ENCODE measurements around the gene KRTAP1-5.
"Not testable (repeated sequence)": the region's sequence is repeated elsewhere in the genome, so short reads cannot be mapped to it uniquely, and the experiment has no call there.

Gene KRTAP1-5

DNA sequence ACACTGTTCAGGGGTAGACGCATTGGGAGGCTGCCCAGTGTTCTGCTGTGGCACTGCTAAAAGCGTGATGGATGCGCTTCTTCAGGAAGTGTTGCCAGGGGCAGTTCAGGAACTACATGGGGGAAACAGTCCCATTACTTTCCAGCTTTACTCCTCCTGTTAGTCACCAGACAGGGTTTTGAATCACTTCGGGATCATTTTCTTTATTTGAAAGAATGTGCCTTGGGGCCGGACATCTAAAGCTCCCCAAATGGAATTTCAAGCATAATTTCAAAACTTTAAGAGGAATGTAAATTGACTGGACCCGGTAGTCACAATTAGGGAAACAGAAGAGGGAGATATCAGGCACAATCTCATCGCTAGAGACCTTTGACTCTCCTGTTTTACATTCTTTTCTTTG lies 21.4 kb upstream of the KRTAP1-5 start:
- no peak overlapping the region for H3K4me2 ChIP-seq (ENCODE audit: low read length)
- TF ChIP-seq, protein P1, sequence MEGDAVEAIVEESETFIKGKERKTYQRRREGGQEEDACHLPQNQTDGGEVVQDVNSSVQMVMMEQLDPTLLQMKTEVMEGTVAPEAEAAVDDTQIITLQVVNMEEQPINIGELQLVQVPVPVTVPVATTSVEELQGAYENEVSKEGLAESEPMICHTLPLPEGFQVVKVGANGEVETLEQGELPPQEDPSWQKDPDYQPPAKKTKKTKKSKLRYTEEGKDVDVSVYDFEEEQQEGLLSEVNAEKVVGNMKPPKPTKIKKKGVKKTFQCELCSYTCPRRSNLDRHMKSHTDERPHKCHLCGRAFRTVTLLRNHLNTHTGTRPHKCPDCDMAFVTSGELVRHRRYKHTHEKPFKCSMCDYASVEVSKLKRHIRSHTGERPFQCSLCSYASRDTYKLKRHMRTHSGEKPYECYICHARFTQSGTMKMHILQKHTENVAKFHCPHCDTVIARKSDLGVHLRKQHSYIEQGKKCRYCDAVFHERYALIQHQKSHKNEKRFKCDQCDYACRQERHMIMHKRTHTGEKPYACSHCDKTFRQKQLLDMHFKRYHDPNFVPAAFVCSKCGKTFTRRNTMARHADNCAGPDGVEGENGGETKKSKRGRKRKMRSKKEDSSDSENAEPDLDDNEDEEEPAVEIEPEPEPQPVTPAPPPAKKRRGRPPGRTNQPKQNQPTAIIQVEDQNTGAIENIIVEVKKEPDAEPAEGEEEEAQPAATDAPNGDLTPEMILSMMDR (IDR thresholded peaks at IDR 0.05): no peak
- H3K36me3 ChIP-seq (ENCODE audit: control insufficient read depth, insufficient read depth, low read length): no peaks in the 10 kb centered on the region
- no peak overlapping the region for H3K9ac ChIP-seq
- H3K27ac ChIP-seq: no peak overlapping the region
- H3K27me3 ChIP-seq (ENCODE audit: control insufficient read depth, insufficient read depth, low read length): peaks cover 4% of the 10 kb centered on the region
- no peaks in the 10 kb centered on the region for H3K4me1 ChIP-seq
- no peaks in the 10 kb centered on the region for H3K79me2 ChIP-seq
- H3K4me3 ChIP-seq (ENCODE audit: low read depth, low read length): no peak overlapping the region
- H3K9me3 ChIP-seq (ENCODE audit: control insufficient read depth, low read length): no peaks in the 10 kb centered on the region
- no peak overlapping the region for H2AFZ ChIP-seq

DNA sequence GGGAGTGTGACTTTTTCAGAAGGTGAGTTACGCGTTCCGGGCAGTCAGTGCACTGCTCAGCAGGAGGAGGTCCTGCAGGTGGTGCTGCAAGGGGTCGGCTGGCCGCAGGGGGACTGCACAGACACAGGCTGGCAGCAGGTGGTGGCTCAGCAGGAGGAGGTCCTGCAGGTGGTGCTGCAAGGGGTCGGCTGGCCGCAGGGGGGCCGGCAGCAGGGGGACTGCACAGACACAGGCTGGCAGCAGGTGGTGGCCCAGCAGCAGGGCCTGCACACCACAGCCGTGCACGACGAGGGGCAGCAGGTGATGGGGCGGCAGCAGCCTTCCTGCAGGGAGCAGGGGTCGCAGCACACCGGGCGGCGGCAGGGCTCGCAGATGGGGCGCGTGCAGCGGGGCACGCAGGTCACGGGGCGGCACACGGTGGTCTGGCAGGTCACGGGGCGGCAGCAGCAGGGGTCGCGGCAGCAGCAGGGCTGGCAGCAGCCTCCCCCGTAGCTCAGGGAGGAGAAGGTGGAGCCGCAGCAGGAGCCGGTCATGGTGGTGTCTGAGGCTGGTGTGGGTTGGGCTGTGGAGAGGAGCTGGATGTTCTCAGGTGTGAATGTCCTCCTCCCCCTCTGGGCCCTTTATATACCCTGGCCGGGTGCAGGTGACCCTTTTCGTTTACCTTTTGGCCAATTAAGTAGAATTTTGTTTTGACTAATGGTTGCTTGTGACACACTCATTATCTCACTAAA lies 19.9 kb upstream of the KRTAP1-5 start, which contains the start of gene KRTAP2-1:
Gene KRTAP2-1 (minus strand): TSS at position 582 of the 731 bp plus-strand sequence. CDS start 49 bp downstream, at position 533.
- not testable (repeated sequence) for H3K9me3 ChIP-seq (ENCODE audit: control insufficient read depth, low read length); H3K27ac ChIP-seq; H3K27me3 ChIP-seq (ENCODE audit: control insufficient read depth, insufficient read depth, low read length); H3K79me2 ChIP-seq; H3K4me1 ChIP-seq; H3K4me2 ChIP-seq (ENCODE audit: low read length); H3K4me3 ChIP-seq (ENCODE audit: low read depth, low read length); H3K36me3 ChIP-seq (ENCODE audit: control insufficient read depth, insufficient read depth, low read length); H3K9ac ChIP-seq; H2AFZ ChIP-seq

DNA sequence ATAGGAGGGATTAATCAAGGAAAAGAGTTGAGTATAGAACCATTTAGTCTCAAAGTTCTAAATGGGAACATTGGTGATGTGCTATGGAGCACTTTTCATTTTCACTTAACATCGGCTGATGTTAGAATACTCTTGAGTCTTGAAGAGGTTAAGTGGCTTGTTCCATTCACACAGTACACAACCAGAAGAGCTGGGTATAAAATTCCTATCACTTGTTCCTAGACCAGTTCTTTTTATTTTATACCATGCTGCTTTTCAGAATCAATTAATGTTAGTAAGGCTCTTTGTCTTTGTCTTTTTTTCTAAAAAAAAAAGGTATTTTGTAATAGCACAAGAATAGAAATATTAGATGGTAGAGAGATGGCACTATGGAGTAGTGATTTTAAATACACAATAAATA lies 15.9 kb upstream of the KRTAP1-5 start:
- Histone ChIP-seq H3K27ac (no peak overlapping the region), H3K4me2 (ENCODE audit: low read length) (no peak overlapping the region), H3K36me3 (ENCODE audit: control insufficient read depth, insufficient read depth, low read length) (no peaks in the 10 kb centered on the region), H3K4me1 (no peaks in the 10 kb centered on the region), H3K27me3 (ENCODE audit: control insufficient read depth, insufficient read depth, low read length) (no peaks in the 10 kb centered on the region), H3K9me3 (ENCODE audit: control insufficient read depth, low read length) (no peaks in the 10 kb centered on the region), H3K9ac (no peak overlapping the region), H3K79me2 (no peaks in the 10 kb centered on the region), H2AFZ (no peak overlapping the region), H3K4me3 (ENCODE audit: low read depth, low read length) (no peak overlapping the region)
- TF ChIP-seq, protein P1 (IDR thresholded peaks at IDR 0.05): no peak

DNA sequence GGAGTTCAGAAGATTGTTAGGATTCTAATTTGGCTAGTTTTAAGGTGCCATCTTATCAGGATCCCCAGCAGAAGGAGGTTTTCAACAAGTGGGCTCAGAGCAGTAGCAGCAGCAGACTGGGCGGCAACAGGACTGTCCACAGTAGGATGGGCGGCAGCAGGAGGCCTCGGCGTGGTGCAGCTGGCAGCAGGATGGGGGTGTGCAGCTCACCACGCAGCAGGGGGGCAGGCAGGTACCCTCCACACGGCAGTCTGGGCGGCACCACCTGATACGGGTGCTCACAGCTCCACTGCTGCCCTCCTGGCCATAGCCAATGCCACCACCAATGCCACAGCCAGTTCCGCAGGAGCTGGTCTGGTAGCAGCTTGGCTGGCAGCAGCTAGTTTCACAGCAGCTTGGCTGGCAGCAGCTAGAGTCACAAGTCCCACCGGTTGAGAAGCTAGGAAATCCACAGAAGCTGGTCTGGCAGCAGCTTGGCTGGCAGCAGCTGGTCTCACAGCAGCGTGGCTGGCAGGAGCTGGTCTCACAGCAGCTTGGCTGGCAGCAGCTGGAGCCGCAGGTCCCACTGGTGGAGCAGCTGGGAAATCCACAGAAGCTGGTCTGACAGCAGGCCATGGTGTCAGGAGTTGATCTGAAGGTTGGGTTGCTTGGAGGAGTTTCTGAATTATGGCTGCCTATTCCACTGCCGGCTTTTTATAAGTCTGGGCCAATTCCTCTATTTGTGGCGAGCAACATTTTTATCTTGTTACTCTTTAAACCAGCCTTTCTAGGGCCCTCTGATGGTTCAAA lies 14.0 kb upstream of the KRTAP1-5 start, which contains the start of gene KRTAP1-1:
Gene KRTAP1-1 (minus strand): TSS at position 668 of the 789 bp plus-strand sequence. CDS start 53 bp downstream, at position 615.
- H3K27me3 ChIP-seq (ENCODE audit: control insufficient read depth, insufficient read depth, low read length); H3K27ac ChIP-seq; H3K36me3 ChIP-seq (ENCODE audit: control insufficient read depth, insufficient read depth, low read length); H3K9ac ChIP-seq; H3K9me3 ChIP-seq (ENCODE audit: control insufficient read depth, low read length); H2AFZ ChIP-seq; H3K79me2 ChIP-seq; H3K4me3 ChIP-seq (ENCODE audit: low read depth, low read length); H3K4me2 ChIP-seq (ENCODE audit: low read length); H3K4me1 ChIP-seq: not testable (repeated sequence)

DNA sequence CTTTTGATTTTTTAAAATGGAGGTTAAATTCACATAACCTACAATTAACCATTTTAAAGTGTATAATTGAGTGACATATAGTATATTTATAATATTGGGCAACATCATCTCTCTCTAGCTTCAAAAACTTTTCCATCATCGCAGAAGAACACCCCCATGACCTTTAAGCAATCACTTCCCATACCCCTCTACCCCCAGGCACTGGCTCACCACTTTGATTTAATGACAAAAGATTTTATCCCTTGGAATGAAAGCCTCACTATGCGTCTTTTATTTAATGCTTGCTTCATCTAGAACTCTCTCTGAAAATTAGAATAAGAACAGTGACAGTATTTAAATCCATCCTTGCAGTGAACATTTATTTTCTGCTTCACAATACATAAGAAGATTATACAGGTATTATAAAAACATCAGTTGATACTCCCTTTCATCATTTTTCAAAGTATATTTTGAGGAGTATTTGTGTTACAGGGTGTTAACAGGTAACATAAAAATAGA lies 10.9 kb upstream of the KRTAP1-5 start:
- H3K27me3 ChIP-seq (ENCODE audit: control insufficient read depth, insufficient read depth, low read length): no peaks in the 10 kb centered on the region
- no peak overlapping the region for H3K4me2 ChIP-seq (ENCODE audit: low read length)
- no peak overlapping the region for H3K4me3 ChIP-seq (ENCODE audit: low read depth, low read length)
- H2AFZ ChIP-seq: no peak overlapping the region
- H3K27ac ChIP-seq: no peak overlapping the region
- TF ChIP-seq, protein P1 (IDR thresholded peaks at IDR 0.05): no peak
- H3K4me1 ChIP-seq: no peaks in the 10 kb centered on the region
- no peaks in the 10 kb centered on the region for H3K79me2 ChIP-seq
- no peaks in the 10 kb centered on the region for H3K36me3 ChIP-seq (ENCODE audit: control insufficient read depth, insufficient read depth, low read length)
- H3K9me3 ChIP-seq (ENCODE audit: control insufficient read depth, low read length): no peaks in the 10 kb centered on the region
- H3K9ac ChIP-seq: no peak overlapping the region

DNA sequence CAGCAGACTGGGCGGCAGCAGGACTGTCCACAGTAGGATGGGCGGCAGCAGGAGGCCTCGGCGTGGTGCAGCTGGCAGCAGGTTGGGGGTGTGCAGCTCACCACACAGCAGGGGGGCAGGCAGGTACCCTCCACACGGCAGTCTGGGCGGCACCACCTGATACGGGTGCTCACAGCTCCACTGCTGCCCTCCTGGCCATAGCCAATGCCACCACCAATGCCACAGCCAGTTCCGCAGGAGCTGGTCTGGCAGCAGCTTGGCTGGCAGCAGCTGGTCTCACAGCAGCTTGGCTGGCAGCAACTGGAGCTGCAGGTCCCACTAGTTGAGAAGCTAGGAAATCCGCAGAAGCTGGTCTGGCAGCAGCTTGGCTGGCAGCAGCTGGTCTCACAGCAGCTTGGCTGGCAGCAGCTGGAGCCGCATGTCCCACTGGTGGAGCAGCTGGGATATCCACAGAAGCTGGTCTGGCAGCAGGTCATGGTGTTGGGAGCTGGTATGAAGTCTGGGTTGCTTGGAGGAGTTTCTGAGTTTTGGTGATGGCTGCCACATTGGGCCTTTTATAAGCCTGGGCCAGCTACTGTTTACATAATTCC lies 7.4 kb upstream of the KRTAP1-5 start, which contains the start of gene KRTAP1-3:
Gene KRTAP1-3 (minus strand): TSS at position 529 of the 590 bp plus-strand sequence. CDS start 53 bp downstream, at position 476.
- H3K27ac ChIP-seq; H3K4me1 ChIP-seq; H3K9ac ChIP-seq; H3K4me3 ChIP-seq (ENCODE audit: low read depth, low read length); H2AFZ ChIP-seq; H3K27me3 ChIP-seq (ENCODE audit: control insufficient read depth, insufficient read depth, low read length); H3K36me3 ChIP-seq (ENCODE audit: control insufficient read depth, insufficient read depth, low read length); H3K4me2 ChIP-seq (ENCODE audit: low read length); H3K9me3 ChIP-seq (ENCODE audit: control insufficient read depth, low read length); H3K79me2 ChIP-seq: not testable (repeated sequence)
